Measurements from ENCODE around the gene ARFGEF3. TPM values are rescaled to one million over a fixed set of nuclear protein-coding genes. Genes with fewer than 3 reads are reported as not detected.

The ARFGEF3 gene
- polyA plus RNA-seq, 1 of the 3 experiments (the other 2 are of a cell fraction): not detected

- DNase-seq: no peak
- 46% methylated on average over 8 of the region's 8 CpGs for WGBS (ENCODE audit: low lambda C conversion rate)
- H3K9ac ChIP-seq: no peak overlapping the region
- H3K4me2 ChIP-seq: no peak overlapping the region
- H3K79me2 ChIP-seq (ENCODE audit: insufficient read depth): no peaks in the 10 kb centered on the region
- no peaks in the 10 kb centered on the region for H3F3A ChIP-seq (replicated peaks; ENCODE audit: insufficient read depth)
- H3K27me3 ChIP-seq (ENCODE audit: insufficient read depth): no peaks in the 10 kb centered on the region
- POLR2A ChIA-PET: no interaction called here
- CTCF ChIA-PET: interaction anchor here (1.5 kb wide), 1 partner anchor 112 kb away, joined by 4 read pairs; no protein-coding TSS in a partner anchor
- no peak for TF ChIP-seq CHD2 (IDR thresholded peaks at IDR 0.05; ENCODE audit: low read length, partially characterized antibody)
- TF ChIP-seq MAX (IDR thresholded peaks at IDR 0.05; ENCODE audit: low read depth): no peak
- TF ChIP-seq EP300 (IDR thresholded peaks at IDR 0.05; ENCODE audit: borderline replicate concordance in 1 of 2, low read depth in 1 of 2, low read length in 1 of 2): no peak
- TF ChIP-seq PBX3 (IDR thresholded peaks at IDR 0.05): no peak
- no peaks in the 10 kb centered on the region for H3K36me3 ChIP-seq (replicated peaks in 1 of 2; ENCODE audit: control insufficient read depth in 1 of 2, insufficient read depth in 2 of 2, low read length in 1 of 2)
- H2AFZ ChIP-seq (ENCODE audit: low read depth): no peak overlapping the region
- H3K4me3 ChIP-seq (ENCODE audit: low read depth in 2 of 2, low read length in 1 of 2): no peak overlapping the region
- H3K9me3 ChIP-seq: no peaks in the 10 kb centered on the region
- no peak overlapping the region for H3K27ac ChIP-seq (ENCODE audit: low read depth in 2 of 2, low read length in 1 of 2)
- no peaks in the 10 kb centered on the region for H3K9me2 ChIP-seq
- no peaks in the 10 kb centered on the region for H3K4me1 ChIP-seq (ENCODE audit: control insufficient read depth in 1 of 2, insufficient read depth in 2 of 2, low read depth in 1 of 2, low read length in 1 of 2)
- no peaks in the 10 kb centered on the region for H4K20me1 ChIP-seq (ENCODE audit: insufficient read depth)
These were observed 65.6 kb downstream of the ARFGEF3 start for GRCh38 chr6:138227316-138227781.

- Histone ChIP-seq H3K36me3 (replicated peaks in 1 of 2; ENCODE audit: control insufficient read depth in 1 of 2, insufficient read depth in 2 of 2, low read length in 1 of 2) (no peaks in the 10 kb centered on the region), H3K27ac (ENCODE audit: low read depth in 2 of 2, low read length in 1 of 2) (no peak overlapping the region), H3K9ac (no peak overlapping the region), H2AFZ (ENCODE audit: low read depth) (no peak overlapping the region), H3K9me2 (no peaks in the 10 kb centered on the region), H4K20me1 (ENCODE audit: insufficient read depth) (no peaks in the 10 kb centered on the region), H3K4me1 (ENCODE audit: control insufficient read depth in 1 of 2, insufficient read depth in 2 of 2, low read depth in 1 of 2, low read length in 1 of 2) (no peaks in the 10 kb centered on the region), H3K4me3 (ENCODE audit: low read depth in 2 of 2, low read length in 1 of 2) (no peak overlapping the region), H3K27me3 (ENCODE audit: insufficient read depth) (no peaks in the 10 kb centered on the region), H3K9me3 (no peaks in the 10 kb centered on the region), H3K79me2 (ENCODE audit: insufficient read depth) (no peaks in the 10 kb centered on the region), H3K4me2 (no peak overlapping the region), H3F3A (replicated peaks; ENCODE audit: insufficient read depth) (no peaks in the 10 kb centered on the region)
- 15% methylated on average over 4 of the region's 4 CpGs for WGBS (ENCODE audit: low lambda C conversion rate)
- no peak for DNase-seq
- CTCF ChIA-PET: no interaction called here
- TF ChIP-seq TCF12 (IDR thresholded peaks at IDR 0.05) (no peak), FOXM1 (IDR thresholded peaks at IDR 0.05; ENCODE audit: low read depth) (no peak), YY1 (IDR thresholded peaks at IDR 0.05; ENCODE audit: low read depth) (no peak), RCOR1 (IDR thresholded peaks at IDR 0.05; ENCODE audit: low read length) (no peak), RAD21 (IDR thresholded peaks at IDR 0.05; ENCODE audit: low read length) (no peak), NRF1 (IDR thresholded peaks at IDR 0.05; ENCODE audit: low read depth, low read length) (no peak), FOSL2 (IDR thresholded peaks at IDR 0.05; ENCODE audit: borderline replicate concordance, low read depth) (no peak)
- POLR2A ChIA-PET: no interaction called here
These were observed 67.3 kb downstream of the ARFGEF3 start for GRCh38 chr6:138229072-138229471.

GRCh38 chr6:138229663-138230179 lies 68.0 kb downstream of the ARFGEF3 start:
- Histone ChIP-seq H3K4me1 (ENCODE audit: control insufficient read depth in 1 of 2, insufficient read depth in 2 of 2, low read depth in 1 of 2, low read length in 1 of 2) (no peaks in the 10 kb centered on the region), H3K27me3 (ENCODE audit: insufficient read depth) (no peaks in the 10 kb centered on the region), H3K36me3 (replicated peaks in 1 of 2; ENCODE audit: control insufficient read depth in 1 of 2, insufficient read depth in 2 of 2, low read length in 1 of 2) (no peaks in the 10 kb centered on the region), H3K9me2 (no peaks in the 10 kb centered on the region), H3K79me2 (ENCODE audit: insufficient read depth) (no peaks in the 10 kb centered on the region), H2AFZ (ENCODE audit: low read depth) (no peak overlapping the region), H3K27ac (ENCODE audit: low read depth in 2 of 2, low read length in 1 of 2) (no peak overlapping the region), H3K4me3 (ENCODE audit: low read depth in 2 of 2, low read length in 1 of 2) (no peak overlapping the region), H3K9ac (no peak overlapping the region), H3K4me2 (no peak overlapping the region), H4K20me1 (ENCODE audit: insufficient read depth) (no peaks in the 10 kb centered on the region), H3K9me3 (no peaks in the 10 kb centered on the region), H3F3A (replicated peaks; ENCODE audit: insufficient read depth) (no peaks in the 10 kb centered on the region)
- no peak for TF ChIP-seq ELF1 (IDR thresholded peaks at IDR 0.05)
- TF ChIP-seq TCF12 (IDR thresholded peaks at IDR 0.05): no peak
- TF ChIP-seq GABPA (IDR thresholded peaks at IDR 0.05; ENCODE audit: low read depth): no peak
- TF ChIP-seq NFIC (IDR thresholded peaks at IDR 0.05; ENCODE audit: borderline replicate concordance): no peak
- TF ChIP-seq EZH2phosphoT487 (IDR thresholded peaks at IDR 0.05; ENCODE audit: borderline replicate concordance, low read depth): no peak
- no peak for TF ChIP-seq PBX3 (IDR thresholded peaks at IDR 0.05)
- no peak for TF ChIP-seq RAD21 (IDR thresholded peaks at IDR 0.05; ENCODE audit: low read length)
- TF ChIP-seq NRF1 (IDR thresholded peaks at IDR 0.05; ENCODE audit: low read depth, low read length): no peak
- TF ChIP-seq RCOR1 (IDR thresholded peaks at IDR 0.05; ENCODE audit: low read length): no peak
- no peak for TF ChIP-seq MXI1 (IDR thresholded peaks at IDR 0.05; ENCODE audit: low read depth, low read length)
- TF ChIP-seq USF1 (IDR thresholded peaks at IDR 0.05; ENCODE audit: borderline replicate concordance, low read depth): no peak
- POLR2A ChIA-PET: no interaction called here
- 62% methylated on average over 7 of the region's 11 CpGs for WGBS (ENCODE audit: low lambda C conversion rate)
- CTCF ChIA-PET: no interaction called here
- no peak for DNase-seq
